Stimulated activated CD8-positive, alpha-beta memory T cell treated with anti-CD3 and anti-CD28 coated beads, Interleukin-4, amount 100 ng/mL, for 4 hours (primary cell): ENCODE measurements around the gene PNPLA6.
A peak's percentile ranks its signal among the peaks of the same experiment; 100 is the strongest.
"Not testable (repeated sequence)": the region's sequence is repeated elsewhere in the genome, so short reads cannot be mapped to it uniquely, and the experiment has no call there.

Experiments
- DNase-seq, 2 donors: peaks; one replicate each; pipeline ENCODE4 v3.0.0-alpha.2; 2020; ENCODE audit warnings: low read depth in 2 of 2, low spot score in 1 of 2

The PNPLA6 gene

GRCh38 chr19:7529610-7530490 lies 5.7 kb upstream of the PNPLA6 start:
- DNase-seq = no peak

GRCh38 chr19:7533281-7533885 lies 2.1 kb upstream of the PNPLA6 start:
- no peak for DNase-seq

- DNase-seq = peak; percentile 67 to 69
Observed at GRCh38 chr19:7533925-7534480, 1.5 kb upstream of the PNPLA6 start.

GRCh38 chr19:7534531-7535046 lies 928 bp upstream of the PNPLA6 start:
- no peak for DNase-seq

- no peak for DNase-seq
Observed at GRCh38 chr19:7535998-7536695, 630 bp downstream of the PNPLA6 start.

- not testable (repeated sequence) for DNase-seq
Observed at GRCh38 chr19:7538990-7539389, 3.5 kb downstream of the PNPLA6 start.

GRCh38 chr19:7539827-7540425 lies 4.4 kb downstream of the PNPLA6 start:
- DNase-seq = no peak

GRCh38 chr19:7540761-7541474 lies 5.4 kb downstream of the PNPLA6 start:
- no peak for DNase-seq

- no peak for DNase-seq
Observed at GRCh38 chr19:7541475-7541824, 5.9 kb downstream of the PNPLA6 start.

GRCh38 chr19:7541828-7542443 lies 6.4 kb downstream of the PNPLA6 start:
- no peak for DNase-seq

- no peak for DNase-seq
Observed at GRCh38 chr19:7542556-7543348, 7.2 kb downstream of the PNPLA6 start.

- DNase-seq = no peak
Observed at GRCh38 chr19:7544626-7545025, 9.1 kb downstream of the PNPLA6 start.

GRCh38 chr19:7545300-7545699 lies 9.8 kb downstream of the PNPLA6 start:
- no peak for DNase-seq

GRCh38 chr19:7545904-7546303 lies 10.4 kb downstream of the PNPLA6 start:
- no peak for DNase-seq

GRCh38 chr19:7547159-7547558 lies 11.6 kb downstream of the PNPLA6 start:
- DNase-seq = no peak

GRCh38 chr19:7549429-7550148 lies 14.1 kb downstream of the PNPLA6 start:
- DNase-seq = no peak

GRCh38 chr19:7550169-7550770 lies 14.8 kb downstream of the PNPLA6 start:
- no peak for DNase-seq
